ENCODE results near the gene PPP1R3C.

- TF ChIP-seq CTCF (IDR thresholded peaks at IDR 0.05) (no peak), POLR2AphosphoS5 (IDR thresholded peaks at IDR 0.05) (no peak), POLR2A (IDR thresholded peaks at IDR 0.05) (no peak)
These were observed 36.0 kb upstream of the PPP1R3C start for GRCh38 chr10:91668913-91669312.

All from stomach (tissue), 4 donors.